CD4-positive, alpha-beta T cell treated with Interleukin-15 for 1 hour (primary cell): Measurements from ENCODE around the gene NELFE.
A peak's percentile ranks its signal among the peaks of the same experiment; 100 is the strongest.

Experiments used
- DNase-seq: peaks from one replicate; pipeline ENCODE4 v3.0.0-alpha.2; 2020

The NELFE gene

DNA sequence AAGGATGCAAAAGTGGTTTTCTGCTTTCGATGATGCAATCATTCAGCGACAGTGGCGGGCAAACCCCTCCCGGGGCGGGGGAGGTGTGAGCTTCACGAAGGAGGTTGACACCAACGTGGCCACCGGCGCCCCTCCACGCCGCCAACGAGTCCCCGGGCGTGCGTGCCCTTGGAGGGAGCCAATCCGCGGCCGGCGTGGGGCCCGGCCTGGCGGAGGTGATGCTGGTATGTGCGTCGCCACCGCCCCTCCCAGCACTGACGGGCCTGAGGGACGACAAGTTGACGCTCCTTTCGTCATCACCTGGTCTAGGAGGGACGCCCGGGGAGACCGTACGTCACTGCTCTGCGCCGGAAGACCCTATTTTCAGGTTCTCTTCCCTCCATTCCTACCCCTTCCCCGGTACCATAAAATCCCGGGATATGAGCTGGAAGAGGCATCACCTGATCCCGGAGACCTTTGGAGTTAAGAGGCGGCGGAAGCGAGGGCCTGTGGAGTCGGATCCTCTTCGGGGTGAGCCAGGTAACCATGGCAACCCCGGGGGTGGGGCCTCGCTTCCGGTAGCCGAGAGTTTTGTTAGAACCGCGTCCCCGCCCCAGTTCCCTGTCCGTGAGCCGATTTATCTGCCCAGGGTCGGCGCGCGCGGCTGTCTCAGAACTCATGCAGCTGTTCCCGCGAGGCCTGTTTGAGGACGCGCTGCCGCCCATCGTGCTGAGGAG is 13.4 kb upstream of the NELFE start, which contains the start of gene DXO:
Gene DXO, minus strand, starts transcription at position 146 of the 716 bp plus-strand sequence. CDS start 463 bp downstream, outside the sequence.
- peak; percentile 99 for DNase-seq

DNA sequence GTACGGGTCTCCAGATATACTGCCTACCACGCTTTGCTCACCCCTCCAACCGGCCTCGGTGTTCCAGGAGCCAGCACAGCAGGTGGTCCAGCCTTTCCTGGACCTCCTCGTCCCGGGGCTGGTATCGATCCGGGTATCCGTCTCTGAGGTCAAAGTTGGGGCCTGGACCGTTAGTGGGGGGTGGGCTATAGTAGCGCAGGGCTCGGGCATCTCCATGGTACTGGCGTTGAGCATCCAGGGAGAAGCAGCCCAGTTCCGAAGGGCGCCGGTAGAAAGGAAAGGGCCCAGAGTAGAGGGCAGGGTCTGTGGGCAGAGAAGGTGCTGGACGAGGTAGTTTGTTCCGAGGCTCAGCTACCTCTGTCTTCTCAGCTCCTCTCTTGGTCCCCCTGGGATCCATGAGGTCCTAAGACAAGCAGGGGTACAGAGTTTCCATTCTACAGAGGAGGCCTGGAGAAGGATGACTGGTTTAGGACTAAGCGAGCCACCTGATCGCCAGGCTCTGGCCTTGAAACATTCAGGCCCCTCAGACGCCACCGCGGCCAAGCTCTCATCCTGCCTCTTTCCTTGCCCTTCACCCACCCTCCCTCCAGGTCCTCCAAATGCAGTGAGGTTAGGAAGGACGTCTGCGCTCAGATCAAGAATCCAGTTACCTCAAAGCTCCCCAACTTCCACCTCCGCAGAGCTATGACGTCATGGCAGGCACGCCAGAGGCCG is 12.7 kb upstream of the NELFE start:
- DNase-seq = no peak

DNA sequence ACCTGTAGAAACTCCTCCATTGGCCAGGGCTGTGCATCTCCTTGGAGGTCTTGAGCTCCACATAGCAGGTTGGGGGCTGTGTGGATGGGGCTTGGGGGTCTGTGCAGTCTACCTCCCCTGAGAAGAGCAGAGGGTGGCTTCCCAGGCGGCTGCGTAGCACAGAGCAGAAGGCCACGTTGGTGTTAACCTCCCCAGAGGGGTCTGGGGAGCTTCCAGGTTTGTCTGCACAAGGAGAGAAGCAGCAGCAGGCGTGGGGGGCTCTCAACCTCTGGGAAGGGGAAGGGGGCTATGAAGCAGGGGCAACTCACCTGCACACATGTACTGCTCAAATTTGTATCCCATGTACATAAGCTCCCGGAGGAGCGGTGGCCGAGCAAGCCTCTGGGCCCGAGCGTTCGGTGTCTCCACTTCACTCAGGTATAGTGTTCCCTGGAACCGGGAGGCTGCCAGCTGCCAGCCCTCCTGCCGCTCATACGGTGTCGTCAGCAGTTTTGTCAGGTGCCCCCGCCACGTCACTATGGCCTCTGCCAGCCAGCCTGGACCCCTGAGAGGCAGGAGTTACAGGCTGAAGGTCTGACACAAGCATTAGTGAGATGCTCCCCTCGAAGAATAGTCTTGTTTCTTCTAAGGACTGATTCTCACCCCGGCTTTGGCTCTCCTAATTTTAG is 12.0 kb upstream of the NELFE start:
- DNase-seq = no peak

DNA sequence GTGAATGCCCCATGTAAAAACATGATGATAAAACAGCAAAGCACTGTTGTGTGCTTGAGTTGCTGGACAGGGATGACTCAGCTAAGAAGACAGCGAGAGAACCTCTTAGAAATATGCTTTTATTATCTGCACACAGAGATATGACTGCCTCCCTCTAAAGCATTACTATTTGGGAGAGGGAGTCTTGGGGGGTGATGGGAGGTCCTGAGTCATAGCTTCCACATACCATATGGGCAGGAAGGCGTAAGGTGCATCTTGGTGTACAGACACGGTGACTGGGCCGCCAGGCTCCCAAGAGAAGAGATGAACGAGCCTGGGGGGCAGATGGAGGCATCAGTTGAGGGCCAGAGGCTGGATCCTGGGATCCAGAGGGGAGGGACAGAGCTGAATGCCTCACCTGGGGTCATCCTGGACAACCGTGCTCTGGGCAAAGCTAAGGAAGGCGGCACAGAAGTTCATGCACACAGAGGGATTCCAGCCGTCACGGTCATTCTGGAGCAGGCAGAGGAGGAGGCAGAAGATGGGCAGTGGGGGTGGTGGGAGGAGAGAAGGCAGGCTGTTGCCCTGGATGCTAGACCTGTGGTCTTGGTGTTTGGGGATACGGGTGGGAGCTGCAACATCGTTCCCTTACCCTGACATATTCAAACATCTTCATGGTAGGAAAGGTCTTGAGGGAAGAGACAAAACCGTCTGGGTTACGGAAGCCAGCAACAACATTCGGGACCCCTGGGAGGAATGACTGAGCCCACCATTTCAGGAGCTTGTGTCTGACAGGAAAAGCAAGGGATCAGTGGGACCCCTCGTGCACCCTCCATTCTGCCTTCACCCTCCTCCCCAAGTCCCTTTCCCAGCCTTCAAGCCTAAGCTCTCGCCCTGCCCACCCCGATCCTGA is 11.2 kb upstream of the NELFE start:
- no peak for DNase-seq

DNA sequence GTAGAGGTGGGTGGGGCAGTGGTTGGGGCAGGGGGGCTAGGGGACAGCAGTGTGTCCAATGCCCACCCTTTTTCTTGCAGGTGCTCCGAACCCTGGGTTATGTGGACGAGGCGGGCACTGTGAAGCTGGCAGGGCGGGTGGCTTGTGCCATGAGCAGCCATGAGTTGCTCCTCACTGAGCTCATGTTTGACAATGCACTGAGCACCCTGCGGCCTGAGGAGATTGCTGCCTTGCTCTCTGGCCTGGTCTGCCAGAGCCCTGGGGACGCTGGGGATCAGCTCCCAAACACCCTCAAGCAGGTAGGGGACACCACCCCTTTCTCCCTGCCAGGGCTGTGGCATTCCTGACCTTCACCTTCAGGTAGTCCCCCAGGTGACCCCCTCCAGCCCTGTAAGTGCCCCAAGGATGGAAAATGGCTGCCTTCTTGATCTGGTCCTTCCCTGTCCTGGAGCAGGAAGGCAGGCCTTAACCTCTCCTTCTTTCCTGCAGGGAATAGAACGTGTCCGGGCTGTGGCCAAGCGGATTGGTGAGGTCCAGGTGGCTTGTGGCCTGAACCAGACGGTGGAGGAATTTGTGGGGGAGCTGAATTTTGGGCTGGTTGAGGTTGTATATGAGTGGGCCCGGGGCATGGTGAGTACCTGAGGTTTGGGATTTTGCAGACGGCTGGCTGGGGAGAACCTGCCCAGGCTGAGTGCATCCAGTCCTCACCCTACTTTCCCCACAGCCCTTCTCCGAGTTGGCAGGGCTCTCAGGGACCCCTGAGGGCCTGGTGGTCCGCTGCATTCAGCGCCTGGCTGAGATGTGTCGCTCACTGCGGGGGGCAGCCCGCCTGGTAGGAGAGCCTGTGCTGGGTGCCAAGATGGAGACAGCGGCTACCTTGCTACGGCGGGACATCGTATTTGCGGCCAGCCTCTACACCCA is 10.3 kb upstream of the NELFE start:
- DNase-seq = no peak

DNA sequence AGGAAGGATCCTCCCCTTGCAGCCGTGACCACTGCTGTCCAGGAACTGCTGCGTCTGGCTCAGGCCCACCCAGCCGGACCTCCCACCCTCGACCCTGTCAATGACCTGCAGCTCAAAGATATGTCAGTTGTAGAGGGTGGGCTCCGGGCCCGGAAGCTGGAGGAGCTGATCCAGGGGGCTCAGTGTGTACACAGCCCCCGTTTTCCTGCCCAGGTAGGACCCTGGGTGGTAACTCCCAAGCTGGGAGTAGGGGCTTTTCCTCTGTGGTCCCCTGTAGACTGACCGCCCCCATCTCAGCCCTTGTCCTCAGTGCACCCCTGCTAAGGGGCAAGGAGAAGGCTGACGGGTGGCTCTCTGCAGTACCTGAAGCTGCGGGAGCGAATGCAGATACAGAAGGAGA is 9.6 kb upstream of the NELFE start:
- no peak for DNase-seq

DNA sequence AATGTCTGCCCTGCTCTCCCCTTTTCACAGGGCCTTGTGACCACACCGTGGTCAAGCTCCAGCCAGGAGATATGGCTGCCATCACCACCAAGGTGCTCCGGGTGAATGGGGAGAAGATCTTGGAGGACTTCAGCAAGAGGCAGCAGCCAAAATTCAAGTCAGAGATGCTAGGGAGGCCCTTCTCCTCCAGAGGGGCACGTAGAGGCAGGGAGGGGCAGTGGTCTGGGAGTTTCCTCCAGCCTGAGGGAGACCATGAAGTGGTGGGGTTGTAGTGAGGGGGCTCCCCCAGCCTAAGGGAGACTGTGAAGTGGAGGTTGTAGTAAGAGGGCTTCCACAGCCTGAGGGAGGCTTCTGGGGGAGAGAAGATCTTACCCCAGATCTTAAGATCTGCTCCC is 9.2 kb upstream of the NELFE start:
- DNase-seq = no peak

DNA sequence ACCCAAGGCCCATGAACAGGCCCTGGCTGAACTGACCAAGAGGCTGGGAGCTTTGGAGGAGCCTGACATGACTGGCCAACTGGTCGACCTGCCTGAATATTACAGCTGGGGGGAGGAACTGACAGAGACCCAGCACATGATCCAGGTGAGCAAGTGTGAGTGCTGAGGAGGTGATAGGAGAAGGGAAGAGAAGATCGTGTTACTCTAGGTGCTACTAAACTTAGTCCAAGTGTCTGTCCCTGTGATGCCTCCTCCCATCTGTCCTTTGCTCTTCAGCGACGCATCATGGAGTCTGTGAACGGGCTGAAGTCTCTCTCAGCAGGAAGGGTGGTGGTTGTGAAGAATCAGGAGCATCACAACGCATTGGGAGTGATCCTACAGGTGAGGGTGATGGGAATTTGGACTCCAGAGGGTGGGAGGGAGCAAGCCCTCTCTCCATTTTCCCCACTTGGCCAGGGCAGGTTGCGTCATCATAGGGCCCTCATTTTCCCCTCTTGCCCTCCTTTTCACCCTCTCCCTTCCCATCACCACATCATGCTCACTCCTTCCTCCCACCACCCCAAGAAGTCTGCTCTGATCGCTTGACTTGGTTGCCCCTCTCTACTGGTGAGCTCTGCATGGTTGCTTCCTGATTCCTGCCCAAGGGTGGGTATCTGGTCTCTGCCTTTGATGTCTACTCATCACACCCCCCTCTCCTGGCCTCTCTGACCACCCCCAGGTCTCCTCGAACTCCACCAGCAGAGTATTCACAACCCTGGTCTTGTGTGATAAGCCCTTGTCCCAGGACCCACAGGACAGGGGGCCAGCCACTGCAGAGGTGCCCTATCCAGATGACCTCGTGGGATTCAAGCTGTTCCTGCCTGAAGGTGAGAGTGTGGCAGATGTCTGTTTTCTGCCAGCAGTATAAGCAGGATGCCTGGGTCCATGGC is 8.5 kb upstream of the NELFE start:
- DNase-seq = no peak

DNA sequence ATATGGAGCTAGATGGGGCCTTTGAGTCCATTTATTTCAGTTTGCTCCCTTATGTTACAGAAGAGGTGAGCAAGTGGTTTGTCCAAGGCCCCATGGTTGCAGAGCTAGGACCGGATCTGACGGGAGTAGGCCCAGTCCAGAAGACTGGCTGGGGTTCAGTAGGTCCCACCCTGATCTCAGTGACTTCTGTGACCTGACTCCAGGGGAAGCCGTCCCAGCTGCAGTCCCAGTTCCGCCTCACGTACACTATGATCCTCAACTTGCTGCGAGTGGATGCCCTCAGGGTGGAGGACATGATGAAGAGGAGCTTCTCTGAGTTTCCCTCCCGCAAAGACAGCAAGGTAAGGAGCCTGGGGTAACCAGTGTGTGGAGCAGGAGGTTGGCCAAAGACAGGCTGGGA is 7.7 kb upstream of the NELFE start:
- DNase-seq = no peak

DNA sequence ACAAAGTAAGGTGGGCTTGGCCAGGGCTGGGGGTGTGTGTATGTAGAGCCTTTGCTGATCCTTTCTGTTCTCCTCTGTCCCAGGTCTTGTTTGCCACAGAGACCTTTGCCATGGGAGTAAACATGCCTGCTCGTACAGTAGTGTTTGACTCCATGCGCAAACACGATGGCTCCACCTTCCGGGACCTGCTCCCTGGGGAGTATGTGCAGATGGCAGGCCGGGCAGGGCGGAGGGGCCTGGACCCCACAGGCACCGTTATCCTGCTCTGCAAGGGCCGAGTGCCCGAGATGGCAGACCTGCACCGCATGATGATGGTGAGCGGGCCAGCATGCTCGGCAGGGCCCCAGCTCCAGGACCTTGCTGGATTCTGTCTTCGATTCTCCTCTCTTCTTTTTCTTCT is 6.9 kb upstream of the NELFE start:
- no peak for DNase-seq

DNA sequence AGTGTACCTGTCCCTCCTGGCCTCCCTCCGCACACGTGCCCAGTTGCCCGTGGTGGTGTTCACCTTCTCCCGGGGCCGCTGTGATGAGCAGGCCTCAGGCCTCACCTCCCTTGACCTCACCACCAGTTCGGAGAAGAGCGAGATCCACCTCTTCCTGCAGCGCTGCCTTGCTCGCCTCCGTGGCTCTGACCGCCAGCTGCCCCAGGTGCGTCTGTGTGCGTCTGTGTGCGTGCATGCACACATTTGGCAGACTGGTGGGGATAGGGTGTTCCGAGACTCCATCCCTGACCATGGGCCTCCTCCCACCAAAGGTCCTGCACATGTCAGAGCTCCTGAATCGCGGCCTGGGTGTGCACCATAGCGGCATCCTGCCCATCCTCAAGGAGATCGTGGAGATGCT is 5.2 kb upstream of the NELFE start:
- no peak for DNase-seq

DNA sequence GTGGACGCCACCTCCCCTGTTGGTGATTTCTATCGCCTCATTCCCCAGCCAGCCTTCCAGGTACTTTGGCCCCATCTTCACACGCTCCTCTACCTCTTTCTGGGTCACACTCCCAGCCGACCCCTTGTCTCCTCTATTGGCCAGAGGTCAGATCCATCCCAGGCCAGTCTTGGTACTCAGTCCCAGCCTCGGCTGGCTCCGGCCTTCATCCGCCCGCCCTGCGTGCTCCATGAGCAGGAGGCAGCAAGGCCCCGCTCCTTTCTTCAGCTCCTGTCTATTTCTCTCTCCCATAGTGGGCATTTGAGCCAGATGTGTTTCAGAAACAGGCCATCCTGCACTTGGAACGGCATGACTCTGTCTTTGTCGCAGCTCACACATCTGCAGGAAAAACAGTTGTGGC is 2.8 kb upstream of the NELFE start:
- DNase-seq = no peak

DNA sequence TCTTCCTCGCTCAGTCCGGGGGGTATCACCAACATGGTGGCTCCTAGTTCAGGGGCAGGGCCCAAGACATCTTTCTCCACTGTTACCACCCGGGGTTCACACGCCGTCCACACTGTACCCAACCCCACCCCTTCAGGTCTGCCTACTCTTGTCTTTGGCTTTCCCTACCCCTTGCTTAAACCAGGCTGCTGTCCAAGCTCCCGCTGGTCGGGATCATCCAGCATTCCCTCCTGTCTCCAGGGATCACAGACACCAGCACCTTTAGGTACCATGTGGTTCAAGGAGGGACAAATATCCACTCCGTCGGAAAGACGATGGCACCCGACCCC is 395 bp downstream of the NELFE start:
- no peak for DNase-seq

DNA sequence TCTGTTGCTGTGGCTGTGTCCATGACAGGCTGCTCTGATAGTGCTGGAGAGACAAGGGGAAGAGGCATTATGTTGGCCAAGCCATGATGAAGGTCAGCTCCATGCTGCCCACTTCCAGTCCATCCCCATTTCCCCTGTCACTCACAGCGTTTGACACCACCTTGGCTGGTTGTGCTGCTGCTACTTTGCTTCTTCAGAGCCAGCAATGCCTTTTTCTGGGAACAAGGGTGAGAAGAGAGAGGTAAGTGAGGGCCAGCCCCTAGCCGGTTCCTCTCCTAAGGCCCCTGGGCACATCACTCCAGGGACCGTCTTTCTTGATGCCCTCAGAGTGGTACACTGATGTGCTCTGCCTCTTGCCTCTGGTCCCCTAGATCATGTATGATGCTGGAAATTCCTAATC is 2.0 kb downstream of the NELFE start:
- DNase-seq = no peak

DNA sequence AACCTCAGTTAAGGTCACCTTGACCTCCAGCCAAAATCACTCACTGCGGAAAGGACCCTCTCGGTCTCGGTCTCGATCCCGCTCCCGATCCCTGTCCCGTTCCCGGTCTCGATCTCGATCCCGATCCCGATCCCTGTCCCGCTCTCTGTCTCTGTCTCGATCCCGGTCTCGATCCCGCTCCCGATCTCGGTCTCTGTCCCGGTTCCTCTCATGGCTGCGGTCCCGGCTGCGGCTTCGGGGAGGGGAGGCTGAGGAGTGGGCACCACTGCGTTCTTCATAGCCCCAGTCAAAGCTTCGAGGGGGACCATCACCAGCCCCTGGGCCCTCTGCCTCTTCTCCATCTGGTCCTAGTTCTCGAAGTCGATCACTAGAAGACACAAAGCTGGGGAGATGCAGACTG is 4.3 kb downstream of the NELFE start:
- no peak for DNase-seq

DNA sequence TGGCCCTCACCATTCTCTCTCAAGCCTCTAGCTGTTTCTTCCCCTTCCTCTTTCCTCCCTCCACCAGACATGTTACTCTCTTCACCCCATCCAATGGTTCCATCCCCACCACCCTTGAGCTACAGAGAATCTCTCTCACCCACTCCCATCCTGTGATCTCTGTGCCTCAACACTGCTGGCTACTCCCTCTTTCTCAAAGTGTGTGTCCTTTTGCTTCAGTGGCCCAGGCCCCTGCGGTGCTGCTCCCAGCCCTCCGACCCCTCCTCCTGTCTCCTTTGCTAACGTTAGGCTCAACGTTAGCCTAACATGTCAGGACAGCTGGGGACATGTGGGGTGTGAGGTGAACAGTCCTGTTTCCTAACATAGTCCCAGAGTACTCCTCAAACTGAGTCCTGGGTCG is 5.9 kb downstream of the NELFE start:
- no peak for DNase-seq

DNA sequence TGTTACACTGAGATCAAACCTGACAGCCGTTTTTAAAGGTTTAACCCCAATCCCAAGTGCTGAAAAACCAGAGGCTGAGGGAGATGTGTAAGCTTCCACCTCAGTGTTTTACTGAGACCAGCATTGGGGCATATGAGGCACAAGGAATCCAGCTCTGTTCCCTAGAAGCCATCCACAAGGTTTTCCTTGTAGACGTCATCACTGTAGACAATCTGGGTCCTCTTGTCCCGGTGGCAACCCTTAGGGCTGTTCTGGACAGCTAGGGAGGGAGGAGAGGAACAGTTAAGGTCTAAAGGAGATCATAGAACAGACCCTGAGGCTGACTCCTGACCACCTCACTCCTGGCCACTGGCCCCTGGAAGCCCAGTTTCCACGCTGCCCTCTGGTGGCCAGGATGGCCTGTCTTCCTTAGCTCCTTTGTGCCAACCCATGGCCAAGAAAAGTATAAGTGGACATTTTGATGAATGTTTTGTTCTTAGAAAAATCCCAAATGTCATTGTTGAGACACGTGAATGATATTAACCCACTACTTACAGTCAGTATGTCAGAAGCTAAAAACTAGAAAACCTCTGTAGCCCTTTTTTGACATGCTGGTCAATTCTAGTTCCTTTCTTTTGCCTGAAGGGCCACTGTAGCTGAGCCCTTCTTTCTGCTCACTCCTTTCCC is 6.5 kb downstream of the NELFE start:
- DNase-seq = no peak

DNA sequence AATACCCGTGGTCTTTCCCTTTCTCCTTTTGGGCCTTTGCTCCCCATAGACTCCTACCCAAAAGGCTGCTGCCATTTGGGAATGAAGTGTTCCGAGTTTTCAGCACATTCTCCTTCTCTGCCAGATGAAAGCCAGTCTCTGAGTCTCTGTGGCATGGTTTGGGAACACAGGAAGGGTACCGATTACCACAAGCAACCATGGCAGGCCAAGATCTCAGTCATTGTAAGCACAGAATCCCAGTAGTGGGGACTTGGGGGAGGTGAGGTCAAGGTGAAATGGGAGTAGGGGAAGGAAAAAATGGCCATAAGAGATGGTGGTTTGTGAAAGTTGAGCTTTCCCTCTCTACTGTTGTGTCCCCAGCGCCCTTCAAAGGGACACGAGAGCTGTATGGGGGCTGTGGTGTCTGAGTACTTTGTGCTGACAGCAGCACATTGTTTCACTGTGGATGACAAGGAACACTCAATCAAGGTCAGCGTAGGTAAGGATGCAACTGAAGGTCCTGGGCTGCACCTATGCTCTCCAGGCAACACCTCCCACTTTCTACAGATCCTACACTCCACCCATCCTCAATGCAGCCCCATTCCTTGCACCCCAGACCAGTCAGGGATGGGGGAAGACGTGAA is 8.7 kb downstream of the NELFE start:
- no peak for DNase-seq

DNA sequence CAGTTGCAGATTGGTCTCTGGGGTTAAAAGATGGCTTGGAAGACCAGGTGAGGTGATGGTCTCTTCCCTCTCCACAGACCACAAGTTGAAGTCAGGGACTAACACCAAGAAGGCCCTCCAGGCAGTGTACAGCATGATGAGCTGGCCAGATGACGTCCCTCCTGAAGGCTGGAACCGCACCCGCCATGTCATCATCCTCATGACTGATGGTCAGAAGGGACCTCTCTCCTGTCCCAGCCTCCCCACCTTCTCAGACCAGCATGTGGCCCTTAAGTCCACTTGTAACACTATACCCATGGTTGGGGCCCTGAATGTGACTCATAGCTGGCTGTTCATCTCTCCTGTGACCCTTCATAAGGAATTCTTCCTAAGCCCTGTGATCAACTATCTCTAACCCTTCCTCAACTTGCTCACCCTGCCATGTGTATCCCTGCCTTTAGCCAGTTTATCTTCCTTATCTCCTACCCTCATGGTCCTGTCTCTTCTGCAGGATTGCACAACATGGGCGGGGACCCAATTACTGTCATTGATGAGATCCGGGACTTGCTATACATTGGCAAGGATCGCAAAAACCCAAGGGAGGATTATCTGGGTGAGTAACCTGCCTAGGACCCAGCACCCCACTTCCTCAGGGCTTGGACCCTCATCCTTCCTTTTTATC is 9.9 kb downstream of the NELFE start:
- no peak for DNase-seq
